ENCODE results near the gene ABL1.

ABL1 gene

GRCh38 chr9:130933114-130934046 is 98.3 kb downstream of the ABL1 start:
- DNase-seq (ENCODE audit: low read depth) = no peak

DNA sequence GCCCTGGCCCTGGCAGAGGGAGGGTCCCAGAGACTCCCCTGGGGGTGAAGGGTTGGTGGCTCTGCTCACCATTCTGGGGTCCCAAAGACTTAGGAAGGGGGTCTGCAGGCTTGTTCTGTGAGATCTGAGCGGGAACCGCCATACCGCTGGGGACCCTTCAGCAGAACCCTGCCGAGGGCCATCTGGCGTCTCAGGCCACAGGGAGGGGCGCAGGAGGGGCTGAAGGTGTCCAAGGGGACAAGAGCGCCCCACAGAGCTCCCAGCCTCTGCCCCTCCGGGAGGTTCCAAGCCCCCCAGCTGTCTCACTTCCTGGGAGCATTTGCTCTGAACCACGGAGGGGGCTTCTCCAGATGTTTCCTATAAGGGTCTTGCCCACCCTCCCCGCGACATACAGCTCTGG is 99.2 kb downstream of the ABL1 start:
- no peak for DNase-seq (ENCODE audit: low read depth)

DNA sequence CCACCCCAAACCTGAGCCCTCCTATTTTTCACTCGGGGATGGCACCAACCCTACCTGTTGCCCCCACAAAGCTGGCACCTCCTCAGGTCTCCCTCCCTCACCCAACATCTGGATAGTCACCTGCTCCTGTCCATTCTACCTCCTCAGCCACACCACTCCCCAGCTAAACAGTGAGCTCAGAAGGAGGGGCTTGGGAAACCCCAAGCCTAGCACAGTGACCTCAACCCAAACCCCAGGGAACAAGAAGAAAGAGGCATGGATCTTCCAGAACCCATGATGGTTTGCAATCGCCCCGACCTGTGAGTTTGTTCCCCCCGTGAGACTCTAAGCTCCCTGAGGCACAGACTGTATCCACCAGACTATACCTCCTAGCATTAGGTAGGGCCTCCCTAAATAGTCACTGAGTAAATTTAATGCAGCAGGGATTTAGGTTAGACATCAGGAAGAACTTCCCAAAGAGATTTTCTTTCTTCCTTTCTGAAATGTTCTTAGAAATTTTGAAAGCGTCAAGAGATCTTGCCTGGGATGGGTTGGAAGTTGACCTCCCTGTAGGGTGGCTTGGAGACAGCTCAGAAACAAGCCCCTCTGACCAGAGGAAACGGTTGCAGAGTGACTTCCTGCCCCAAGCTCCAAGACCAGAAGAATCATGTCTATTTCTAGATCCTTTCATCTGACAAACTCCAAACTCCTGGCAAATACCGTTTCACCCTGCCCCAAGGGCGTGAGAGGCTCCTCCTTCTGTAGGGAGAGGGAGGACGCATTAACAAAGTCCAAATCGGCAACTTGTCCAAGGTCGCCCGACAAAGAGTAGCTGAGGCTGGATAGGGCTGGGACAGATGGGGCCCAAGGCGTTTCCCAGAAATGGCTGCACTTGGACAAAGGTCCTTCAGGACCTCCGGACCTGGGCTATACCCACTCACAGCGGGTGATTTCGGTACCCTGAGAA is 99.9 kb downstream of the ABL1 start:
- no peak for DNase-seq (ENCODE audit: low read depth)

DNA sequence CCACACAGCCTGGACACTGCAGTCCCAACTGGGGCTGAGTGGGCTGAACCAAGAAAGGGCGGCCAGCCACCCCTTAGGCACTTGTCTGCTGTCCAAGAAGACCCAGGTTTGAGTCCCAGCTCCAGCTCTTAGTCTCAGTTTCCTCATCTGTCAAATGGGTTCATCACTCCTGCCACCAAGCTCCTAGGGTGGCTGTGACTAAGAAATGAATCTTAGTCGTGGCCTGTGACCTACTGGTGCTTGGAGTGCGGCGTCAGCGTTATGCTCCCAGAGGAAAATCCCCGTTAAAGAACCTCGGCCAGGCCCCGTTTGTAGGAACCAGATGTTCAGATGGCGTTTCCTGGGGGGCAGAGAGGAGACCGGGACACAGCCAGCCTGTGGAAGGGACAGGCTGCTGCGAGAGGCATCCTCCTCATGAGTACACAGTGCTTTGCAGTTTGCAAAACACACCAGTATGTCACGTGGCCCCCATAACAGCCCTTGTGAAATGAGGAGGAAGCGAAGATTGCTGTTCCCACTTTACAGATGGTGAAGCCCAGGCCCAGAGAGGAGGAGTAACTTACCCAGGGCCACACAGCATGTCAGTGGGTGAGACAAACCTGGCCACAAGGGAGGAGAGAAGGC is 100.7 kb downstream of the ABL1 start:
- DNase-seq (ENCODE audit: low read depth) = no peak

DNA sequence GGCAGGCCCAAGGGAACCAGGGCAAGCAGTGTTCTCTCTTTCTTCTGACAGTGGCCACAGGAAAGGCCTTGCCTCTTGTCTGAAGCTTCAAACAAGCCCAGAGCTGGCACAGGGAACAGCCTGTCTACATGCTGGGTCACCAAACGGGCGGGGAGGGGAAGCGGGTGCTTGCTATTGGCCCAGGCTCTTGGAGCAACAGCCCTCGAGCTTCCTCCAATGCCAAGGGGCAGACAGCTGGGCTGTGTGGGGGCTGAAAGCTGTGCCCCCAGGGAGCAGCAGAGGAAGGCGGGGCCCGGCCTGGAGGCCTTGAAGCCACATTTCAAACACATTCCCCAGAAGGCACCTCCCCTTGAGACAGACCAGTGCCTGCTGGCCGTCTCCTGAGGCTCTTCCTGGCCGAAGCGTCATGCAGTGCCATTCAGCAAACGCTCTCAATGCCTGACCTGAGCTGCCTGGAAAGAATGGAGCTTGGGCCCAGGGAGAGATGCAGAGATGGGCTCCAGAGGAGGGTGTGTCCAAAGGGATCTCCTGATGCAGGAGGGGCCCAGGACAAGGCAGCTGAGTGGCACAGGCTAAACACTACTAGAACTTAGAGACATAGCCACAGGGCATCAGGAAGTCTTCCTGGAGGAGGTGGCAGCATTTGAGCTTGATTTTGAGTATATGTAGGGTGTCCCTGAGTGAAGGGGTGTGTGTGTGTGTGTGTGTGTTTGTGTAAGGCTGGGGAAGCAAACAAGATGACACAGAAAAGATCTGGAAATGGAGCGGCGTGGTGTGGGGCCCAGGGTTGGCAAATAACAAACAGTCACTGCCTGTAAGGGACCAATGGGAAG is 101.4 kb downstream of the ABL1 start:
- no peak for DNase-seq (ENCODE audit: low read depth)
